BLaER1 (cell line): Measurements from ENCODE around the gene NXPH4.

Source experiments
- H3K27ac ChIP-seq: shearing (Covaris generic); formaldehyde crosslinking; 2 replicates; pipeline ENCODE4 v1.8.1; 2022
- H3K27me3 ChIP-seq: shearing (Covaris generic); formaldehyde crosslinking; 2 replicates; pipeline ENCODE4 v1.8.1; 2022
- H3K36me3 ChIP-seq: shearing (Covaris generic); formaldehyde crosslinking; 2 replicates; pipeline ENCODE4 v1.8.1; 2022
- H3K4me1 ChIP-seq: shearing (Covaris generic); formaldehyde crosslinking; 2 replicates; pipeline ENCODE4 v1.8.1; 2022
- H3K4me2 ChIP-seq: shearing (Covaris generic); formaldehyde crosslinking; 2 replicates; pipeline ENCODE4 v1.8.1; 2022
- H3K4me3 ChIP-seq: shearing (Covaris generic); formaldehyde crosslinking; 2 replicates; pipeline ENCODE4 v1.8.1; 2022
- H3K9ac ChIP-seq: shearing (Covaris generic); formaldehyde crosslinking; 2 replicates; pipeline ENCODE4 v1.8.1; 2022
- H3K9me3 ChIP-seq: shearing (Covaris generic); formaldehyde crosslinking; 2 replicates; pipeline ENCODE4 v1.8.1; 2022
- H4K20me1 ChIP-seq: shearing (Covaris generic); formaldehyde crosslinking; 2 replicates; pipeline ENCODE4 v1.8.1; 2022
- Cebpa-rat ChIP-seq: shearing (Covaris generic); IDR thresholded peaks from 2 replicates; pipeline ENCODE4 v1.8.1; 2022

The NXPH4 gene

GRCh38 chr12:57200497-57200896 lies 16.1 kb upstream of the NXPH4 start:
- no peaks in the 10 kb centered on the region for H3K27me3 ChIP-seq
- no peak for TF ChIP-seq Cebpa-rat
- H3K9me3 ChIP-seq, result no peaks in the 10 kb centered on the region
- 0 out of 2 replicates have a peak, but pooled peaks cover 14% of the 10 kb centered on the region for H4K20me1 ChIP-seq
- H3K9ac ChIP-seq, result no peak overlapping the region
- no peak overlapping the region for H3K4me2 ChIP-seq
- H3K27ac ChIP-seq, result no peak overlapping the region
- no peak overlapping the region for H3K4me3 ChIP-seq
- peaks cover 22% of the 10 kb centered on the region for H3K4me1 ChIP-seq
- H3K36me3 ChIP-seq, result peaks cover 81% of the 10 kb centered on the region

GRCh38 chr12:57201219-57201618 lies 15.4 kb upstream of the NXPH4 start:
- Histone ChIP-seq H3K27me3 (no peaks in the 10 kb centered on the region), H4K20me1 (0 out of 2 replicates have a peak, but pooled peaks cover 7% of the 10 kb centered on the region), H3K9me3 (no peaks in the 10 kb centered on the region), H3K4me2 (no peak overlapping the region), H3K4me1 (peaks cover 15% of the 10 kb centered on the region), H3K27ac (no peak overlapping the region), H3K4me3 (no peak overlapping the region), H3K9ac (no peak overlapping the region), H3K36me3 (peaks cover 89% of the 10 kb centered on the region)
- no peak for TF ChIP-seq Cebpa-rat

GRCh38 chr12:57201631-57202030 lies 15.0 kb upstream of the NXPH4 start:
- Histone ChIP-seq H3K4me1 (peaks cover 11% of the 10 kb centered on the region), H3K4me2 (no peak overlapping the region), H3K27ac (no peak overlapping the region), H3K9me3 (no peaks in the 10 kb centered on the region), H3K9ac (no peak overlapping the region), H3K27me3 (no peaks in the 10 kb centered on the region), H3K4me3 (no peak overlapping the region), H3K36me3 (peaks cover 91% of the 10 kb centered on the region), H4K20me1 (0 out of 2 replicates have a peak, but pooled peaks cover 2% of the 10 kb centered on the region)
- no peak for TF ChIP-seq Cebpa-rat

- H3K27me3 ChIP-seq, result no peaks in the 10 kb centered on the region
- peaks cover 8% of the 10 kb centered on the region for H3K4me1 ChIP-seq
- H3K9ac ChIP-seq, result no peak overlapping the region
- H3K9me3 ChIP-seq, result no peaks in the 10 kb centered on the region
- no peak overlapping the region for H3K4me2 ChIP-seq
- no peak overlapping the region for H3K4me3 ChIP-seq
- no peak for TF ChIP-seq Cebpa-rat
- no peaks in the 10 kb centered on the region for H4K20me1 ChIP-seq
- H3K36me3 ChIP-seq, result peaks cover 86% of the 10 kb centered on the region
- H3K27ac ChIP-seq, result no peak overlapping the region
Observed at GRCh38 chr12:57202321-57202720, 14.3 kb upstream of the NXPH4 start.

GRCh38 chr12:57203201-57203600 lies 13.4 kb upstream of the NXPH4 start:
- no peak for TF ChIP-seq Cebpa-rat
- H3K4me1 ChIP-seq, result peaks cover 15% of the 10 kb centered on the region
- no peak overlapping the region for H3K27ac ChIP-seq
- H4K20me1 ChIP-seq, result no peaks in the 10 kb centered on the region
- no peak overlapping the region for H3K4me2 ChIP-seq
- no peaks in the 10 kb centered on the region for H3K27me3 ChIP-seq
- H3K4me3 ChIP-seq, result no peak overlapping the region
- no peak overlapping the region for H3K9ac ChIP-seq
- H3K9me3 ChIP-seq, result no peaks in the 10 kb centered on the region
- H3K36me3 ChIP-seq, result peaks cover 77% of the 10 kb centered on the region

- peaks cover 71% of the 10 kb centered on the region for H3K36me3 ChIP-seq
- H3K27me3 ChIP-seq, result no peaks in the 10 kb centered on the region
- H3K4me1 ChIP-seq, result peaks cover 21% of the 10 kb centered on the region
- 0 out of 2 replicates have a peak overlapping the region, but pooled peaks have one; percentile 34 for H3K9ac ChIP-seq
- H3K4me2 ChIP-seq, result no peak overlapping the region
- no peak overlapping the region for H3K4me3 ChIP-seq
- H3K9me3 ChIP-seq, result no peaks in the 10 kb centered on the region
- no peak for TF ChIP-seq Cebpa-rat
- H4K20me1 ChIP-seq, result no peaks in the 10 kb centered on the region
- no peak overlapping the region for H3K27ac ChIP-seq
Observed at GRCh38 chr12:57203791-57204190, 12.8 kb upstream of the NXPH4 start.

GRCh38 chr12:57204454-57204853 lies 12.1 kb upstream of the NXPH4 start:
- Histone ChIP-seq H3K36me3 (peaks cover 64% of the 10 kb centered on the region; the same call in 1 of the 2 replicates), H4K20me1 (no peaks in the 10 kb centered on the region), H3K4me3 (no peak overlapping the region), H3K4me2 (peak overlapping the region; percentile 24; the same call in 1 of the 2 replicates), H3K9me3 (no peaks in the 10 kb centered on the region), H3K4me1 (peaks cover 27% of the 10 kb centered on the region), H3K9ac (0 out of 2 replicates have a peak overlapping the region, but pooled peaks have one; percentile 34), H3K27me3 (no peaks in the 10 kb centered on the region), H3K27ac (no peak overlapping the region)
- no peak for TF ChIP-seq Cebpa-rat

- H4K20me1 ChIP-seq, result no peaks in the 10 kb centered on the region; the same call in 1 of the 2 replicates
Observed at GRCh38 chr12:57205186-57205585, 11.4 kb upstream of the NXPH4 start.

GRCh38 chr12:57205931-57206330 lies 10.7 kb upstream of the NXPH4 start:
- H3K27ac ChIP-seq, result no peak overlapping the region
- H3K9ac ChIP-seq, result no peak overlapping the region
- H3K27me3 ChIP-seq, result no peaks in the 10 kb centered on the region
- H3K4me1 ChIP-seq, result peaks cover 41% of the 10 kb centered on the region
- H3K4me3 ChIP-seq, result no peak overlapping the region
- TF ChIP-seq Cebpa-rat, result no peak
- peaks cover 3% of the 10 kb centered on the region; the same call in 1 of the 2 replicates for H4K20me1 ChIP-seq
- H3K4me2 ChIP-seq, result no peak overlapping the region
- H3K36me3 ChIP-seq, result peaks cover 56% of the 10 kb centered on the region; the same call in 1 of the 2 replicates
- H3K9me3 ChIP-seq, result no peaks in the 10 kb centered on the region

More at GRCh38 chr12:57205186-57205585, 11.4 kb upstream of the NXPH4 start:
- H3K27me3 ChIP-seq, result no peaks in the 10 kb centered on the region
- no peaks in the 10 kb centered on the region for H3K9me3 ChIP-seq
- no peak for TF ChIP-seq Cebpa-rat
- no peak overlapping the region for H3K4me2 ChIP-seq
- H3K4me3 ChIP-seq, result no peak overlapping the region
- no peak overlapping the region for H3K27ac ChIP-seq
- H3K4me1 ChIP-seq, result peaks cover 34% of the 10 kb centered on the region
- 0 out of 2 replicates have a peak overlapping the region, but pooled peaks have one; percentile 34 for H3K9ac ChIP-seq
- H3K36me3 ChIP-seq, result peaks cover 58% of the 10 kb centered on the region; the same call in 1 of the 2 replicates

GRCh38 chr12:57207731-57208630 lies 8.6 kb upstream of the NXPH4 start:
- H3K27me3 ChIP-seq, result no peaks in the 10 kb centered on the region
- H3K9me3 ChIP-seq, result no peaks in the 10 kb centered on the region
- no peak overlapping the region for H3K27ac ChIP-seq
- H3K4me3 ChIP-seq, result no peak overlapping the region
- H3K4me1 ChIP-seq, result peaks cover 62% of the 10 kb centered on the region
- peaks cover 38% of the 10 kb centered on the region; the same call in 1 of the 2 replicates for H3K36me3 ChIP-seq
- peak overlapping the region; percentile 50 for H3K4me2 ChIP-seq
- H4K20me1 ChIP-seq, result peaks cover 10% of the 10 kb centered on the region; the same call in 1 of the 2 replicates
- no peak overlapping the region for H3K9ac ChIP-seq
- TF ChIP-seq Cebpa-rat, result no peak
